Right renal pelvis (tissue), 4 donors: ENCODE data around the gene C1QTNF7. TPM values are rescaled to one million over a fixed set of nuclear protein-coding genes. Genes with fewer than 3 reads are reported as not detected.

Experiments
- DNase-seq, 4 donors: peaks; one replicate each; pipeline ENCODE4 v3.0.0-alpha.2; 2013; ENCODE audit warnings: low read depth in 4 of 4, low spot score in 3 of 4, missing footprints in 1 of 4
- polyA plus RNA-seq, 4 donors: library from polyadenylated mRNA; unstranded; fragments of 120-200 nt; gene quantifications; one replicate each; pipeline ENCODE4 v1.2.1, GENCODE V29; 2013; ENCODE audit not compliant: insufficient read length in 4 of 4

The C1QTNF7 gene
- 10 to 100 TPM; 19.8 to 28.6 (median 23.8) TPM for polyA plus RNA-seq

DNA sequence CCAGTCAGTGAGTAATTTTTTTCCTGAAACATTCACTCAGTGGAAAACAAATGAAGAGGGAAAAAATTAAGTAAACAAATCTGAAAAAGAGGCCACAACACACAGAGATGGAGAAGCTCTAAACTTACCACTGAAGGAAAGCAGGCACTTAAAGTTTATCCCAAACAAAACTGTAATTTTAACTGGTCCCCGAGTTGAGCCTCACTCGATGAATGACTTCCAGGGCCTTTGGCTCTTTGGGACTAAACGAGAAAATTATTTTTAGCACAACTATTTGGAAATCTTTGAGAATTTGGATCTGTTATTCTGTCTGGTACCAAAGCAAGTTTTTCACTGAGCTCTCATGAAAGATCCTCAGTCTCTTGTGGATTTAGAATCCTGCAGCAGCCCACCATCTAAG lies at the start of gene C1QTNF7:
C1QTNF7 (plus strand) TSS at position 333 of the 400 bp plus-strand sequence. CDS start 7,711 bp downstream, outside the sequence.
- no peak for DNase-seq

- DNase-seq = no peak
Measured at GRCh38 chr4:15378062-15378461, 49.8 kb upstream of the C1QTNF7 start.

DNA sequence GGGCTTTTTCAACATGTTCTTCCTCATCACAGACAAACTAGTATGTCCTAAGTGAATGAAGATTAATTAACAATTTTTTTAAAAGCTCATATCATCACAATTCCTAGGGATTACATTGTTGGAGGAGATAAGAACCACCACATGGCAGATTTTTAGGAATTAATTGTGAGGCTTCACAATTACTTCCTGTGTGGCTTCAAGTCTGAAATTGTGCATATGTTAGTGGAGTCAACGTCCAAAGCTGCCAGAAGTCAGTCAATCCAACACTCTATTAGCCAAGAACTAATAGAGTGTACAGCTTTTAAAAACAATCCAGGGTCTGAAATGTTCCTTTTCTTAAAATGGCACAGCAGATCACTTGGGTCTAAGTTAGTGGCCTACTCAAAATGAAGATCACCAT lies 49.3 kb upstream of the C1QTNF7 start:
- DNase-seq = no peak

DNA sequence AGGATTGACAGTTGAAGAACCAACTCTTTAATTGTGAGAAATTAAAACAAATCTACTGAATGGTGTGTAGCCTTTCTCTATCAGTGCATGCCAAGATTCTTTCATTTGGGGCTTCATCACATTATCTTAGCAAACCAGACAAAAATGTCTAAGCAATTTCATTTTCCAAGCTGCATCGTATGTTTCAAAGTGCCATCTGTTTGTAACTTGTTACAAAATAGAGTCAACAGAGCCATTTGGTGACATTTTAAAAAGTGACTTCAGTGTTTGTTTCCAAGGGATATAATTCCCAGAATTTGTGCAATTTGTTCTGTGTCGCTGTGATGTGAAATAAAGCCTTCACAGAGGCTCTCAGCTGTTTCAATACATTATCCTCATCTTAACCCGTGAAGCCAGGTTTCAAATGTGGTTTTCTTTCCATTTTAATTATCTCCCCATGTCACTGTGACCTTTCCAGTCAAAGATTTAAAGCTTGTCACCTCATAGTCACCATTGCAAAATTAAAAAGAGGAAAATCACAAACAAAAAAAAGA lies 46.0 kb upstream of the C1QTNF7 start:
- DNase-seq = no peak

- no peak for DNase-seq
Measured at GRCh38 chr4:15382669-15383273, 45.1 kb upstream of the C1QTNF7 start.

- no peak for DNase-seq
Measured at GRCh38 chr4:15385515-15385914, 42.3 kb upstream of the C1QTNF7 start.

DNA sequence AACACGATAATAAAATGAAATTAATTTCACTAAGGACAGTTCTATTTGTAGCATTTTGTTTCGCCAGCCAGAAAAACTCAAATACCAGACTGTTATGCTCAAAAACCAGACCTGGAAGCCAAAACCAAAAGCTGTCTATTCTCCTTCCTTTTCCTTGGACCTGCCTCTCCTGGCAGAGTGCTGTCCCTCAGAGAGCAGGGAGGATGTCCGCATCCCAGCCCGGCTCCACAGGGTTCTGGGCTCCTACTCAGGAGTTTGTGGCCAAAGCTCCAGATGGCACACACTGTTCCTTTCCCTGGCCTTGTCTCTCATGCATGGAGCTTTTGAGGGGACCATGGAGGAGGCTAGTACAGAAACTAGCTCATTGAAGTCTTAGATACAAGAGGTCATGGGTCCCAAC lies 41.9 kb upstream of the C1QTNF7 start:
- no peak for DNase-seq

- no peak for DNase-seq
Measured at GRCh38 chr4:15390494-15390893, 37.3 kb upstream of the C1QTNF7 start.

- DNase-seq = no peak
Measured at GRCh38 chr4:15392053-15392805, 35.6 kb upstream of the C1QTNF7 start.

DNA sequence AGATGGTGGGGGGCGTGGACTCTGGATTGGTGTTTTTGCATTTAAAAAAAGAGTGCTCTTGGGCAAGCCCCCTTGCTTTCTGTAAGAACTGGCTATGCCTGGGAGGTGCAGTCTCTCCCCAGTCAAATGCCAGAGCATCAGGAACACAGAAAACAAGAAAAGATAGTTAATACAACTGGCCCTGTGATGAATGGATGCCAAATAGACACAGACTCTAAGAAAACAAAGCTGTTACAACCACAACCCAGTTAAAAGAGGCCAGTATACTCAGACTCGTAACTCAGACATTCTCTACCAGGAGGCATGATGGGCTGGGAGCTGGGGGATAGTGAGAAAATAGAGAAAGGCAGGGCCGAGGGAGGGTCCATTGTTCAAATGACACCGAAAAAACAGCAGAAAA lies 32.5 kb upstream of the C1QTNF7 start:
- DNase-seq = no peak

GRCh38 chr4:15396157-15396800 lies 31.6 kb upstream of the C1QTNF7 start:
- no peak for DNase-seq

GRCh38 chr4:15398001-15398400 lies 29.8 kb upstream of the C1QTNF7 start:
- DNase-seq = no peak

DNA sequence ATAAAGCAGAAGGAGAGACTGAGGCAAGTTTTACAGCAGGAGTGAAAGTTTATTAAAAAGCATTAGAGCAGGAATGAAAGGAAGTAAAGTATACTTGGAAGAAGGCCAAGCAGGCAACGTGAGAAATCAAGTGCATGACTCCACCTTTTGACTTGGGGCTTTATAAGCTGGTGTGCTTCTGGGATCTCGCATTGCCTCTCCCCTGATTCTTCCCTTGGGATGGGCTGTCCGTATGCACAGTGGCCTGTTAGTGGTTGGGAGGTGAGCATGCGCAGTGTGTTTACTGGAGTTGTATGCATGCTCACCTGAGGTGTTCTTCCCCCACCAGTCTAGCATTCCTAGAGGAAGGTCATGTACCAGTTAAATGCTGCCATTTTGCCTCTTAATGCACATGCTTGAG lies 29.1 kb upstream of the C1QTNF7 start:
- no peak for DNase-seq

- peak in 1 of 4 donors; percentile 36 for DNase-seq
Measured at GRCh38 chr4:15400226-15400625, 27.6 kb upstream of the C1QTNF7 start.

DNA sequence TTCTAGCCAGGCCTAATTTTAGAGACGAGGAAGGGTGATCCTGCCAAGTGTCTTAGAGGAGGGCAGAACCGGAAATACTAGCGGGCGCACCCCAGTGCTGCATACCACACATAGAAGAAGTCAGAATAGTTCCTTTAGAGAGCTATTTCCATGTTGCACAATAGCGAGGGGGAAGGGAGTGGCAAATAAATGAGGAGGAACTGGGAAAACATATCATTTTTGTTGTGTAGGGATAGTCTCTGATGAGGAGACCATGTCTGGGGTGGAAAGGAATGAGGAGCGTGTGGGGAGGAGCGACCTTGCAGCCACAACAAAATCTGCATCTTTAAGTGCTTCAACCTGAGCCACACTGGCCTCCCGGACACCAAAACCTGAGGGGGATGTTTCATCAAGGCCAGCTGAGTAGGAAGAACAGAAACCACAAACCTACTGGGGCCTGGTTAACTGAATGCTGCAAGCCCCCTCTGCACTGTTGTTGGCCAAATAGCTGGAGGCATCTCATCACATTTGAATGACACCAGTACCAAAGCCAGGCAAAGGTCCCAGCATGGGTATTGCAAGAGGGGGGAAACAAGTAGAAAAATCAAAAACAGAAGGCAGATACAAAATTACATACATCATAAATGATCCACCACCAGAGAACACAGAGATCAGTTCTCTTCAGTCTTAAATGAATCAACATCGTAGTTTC lies 26.7 kb upstream of the C1QTNF7 start:
- DNase-seq = no peak

- no peak for DNase-seq
Measured at GRCh38 chr4:15402146-15402545, 25.7 kb upstream of the C1QTNF7 start.

GRCh38 chr4:15402974-15403373 lies 24.9 kb upstream of the C1QTNF7 start:
- no peak for DNase-seq

GRCh38 chr4:15405018-15405417 lies 22.8 kb upstream of the C1QTNF7 start:
- DNase-seq = no peak

- DNase-seq = no peak
Measured at GRCh38 chr4:15410750-15411149, 17.1 kb upstream of the C1QTNF7 start.

- DNase-seq = no peak
Measured at GRCh38 chr4:15412461-15412860, 15.4 kb upstream of the C1QTNF7 start.
